DMS53 (cell line): ENCODE measurements around the gene DPEP3.
"Not testable (repeated sequence)": the region's sequence is repeated elsewhere in the genome, so short reads cannot be mapped to it uniquely, and the experiment has no call there.

ENCODE experiments used
- DNase-seq: peaks from one replicate; lab custom pipeline; 2025; lab: John Stamatoyannopoulos, UW

Gene DPEP3

GRCh38 chr16:67979955-67980678 is at the start of gene DPEP3:
Gene DPEP3, minus strand, starts transcription at chr16:67980499. Its CDS starts 119 bp downstream, at chr16:67980380.
- no peak for DNase-seq

- DNase-seq, result no peak
Measured at GRCh38 chr16:68028996-68029395, 48.7 kb upstream of the DPEP3 start.

- peak; percentile 92 for DNase-seq
Measured at GRCh38 chr16:68022728-68023537, 42.6 kb upstream of the DPEP3 start, which contains the start of the genes DDX28 and DUS2. Gene DDX28, minus strand, starts transcription at chr16:68023232. Its CDS starts 30 bp downstream, at chr16:68023202. Gene DUS2, plus strand, starts transcription at chr16:68023284. Its CDS starts 14,740 bp downstream, at chr16:68038024.

- DNase-seq, result no peak
Measured at GRCh38 chr16:68022278-68022727, 42.0 kb upstream of the DPEP3 start.

- DNase-seq, result no peak
Measured at GRCh38 chr16:68021490-68021889, 41.2 kb upstream of the DPEP3 start.

GRCh38 chr16:68019167-68019680 is 38.9 kb upstream of the DPEP3 start:
- no peak for DNase-seq

- peak; percentile 25 for DNase-seq
Measured at GRCh38 chr16:68015681-68016080, 35.4 kb upstream of the DPEP3 start, which contains the start of gene DPEP2NB. Gene DPEP2NB, minus strand, starts transcription at chr16:68015911. Its CDS starts 141 bp downstream, at chr16:68015770.

GRCh38 chr16:68013440-68013839 is 33.1 kb upstream of the DPEP3 start:
- DNase-seq, result peak; percentile 35

- DNase-seq, result not testable (repeated sequence)
Measured at GRCh38 chr16:68009872-68010271, 29.6 kb upstream of the DPEP3 start.

- DNase-seq, result no peak
Measured at GRCh38 chr16:68009157-68009735, 28.9 kb upstream of the DPEP3 start.

GRCh38 chr16:68005786-68006286 is 25.5 kb upstream of the DPEP3 start:
- DNase-seq, result no peak

GRCh38 chr16:68005211-68005610 is 24.9 kb upstream of the DPEP3 start:
- no peak for DNase-seq

GRCh38 chr16:68003031-68003430 is 22.7 kb upstream of the DPEP3 start:
- no peak for DNase-seq

- no peak for DNase-seq
Measured at GRCh38 chr16:68000450-68000849, 20.2 kb upstream of the DPEP3 start.

GRCh38 chr16:67999985-68000384 is 19.7 kb upstream of the DPEP3 start:
- DNase-seq, result no peak

- DNase-seq, result not testable (repeated sequence)
Measured at GRCh38 chr16:67998779-67999688, 18.7 kb upstream of the DPEP3 start, which contains the start of gene DPEP2. Gene DPEP2, minus strand, starts transcription at chr16:67999484. Its CDS starts 6,272 bp downstream, at chr16:67993212.

GRCh38 chr16:67998231-67998778 is 18.0 kb upstream of the DPEP3 start:
- not testable (repeated sequence) for DNase-seq

GRCh38 chr16:67996666-67997065 is 16.4 kb upstream of the DPEP3 start:
- no peak for DNase-seq

- DNase-seq, result no peak
Measured at GRCh38 chr16:67995423-67995822, 15.1 kb upstream of the DPEP3 start.

- not testable (repeated sequence) for DNase-seq
Measured at GRCh38 chr16:67994040-67994408, 13.7 kb upstream of the DPEP3 start.
